Stomach (tissue), 9 donors: ENCODE results near the gene PDPK1. TPM values are rescaled to one million over a fixed set of nuclear protein-coding genes. Genes with fewer than 3 reads are reported as not detected.
"Not testable (repeated sequence)": the region's sequence is repeated elsewhere in the genome, so short reads cannot be mapped to it uniquely, and the experiment has no call there.

Source experiments
- DNase-seq, 2 donors: peaks; one replicate each; pipeline versions ENCODE4 v3.0.0 to v3.0.0-alpha.2; 2013 to 2019
- H3K27ac ChIP-seq, 5 donors: fragments of 200-600 bp in 4 of 5; sonication (generic) in 4 of 5; one replicate each; pipeline ENCODE4 v1.5.1; 2013 to 2019; ENCODE audit warnings: mild to moderate bottlenecking in 1 of 5, moderate library complexity in 1 of 5
- H3K27me3 ChIP-seq, 3 donors: fragments of 200-600 bp; sonication (generic); one replicate each; pipeline ENCODE4 v1.5.1; 2017 to 2019; ENCODE audit warnings: mixed run types in 1 of 3
- H3K36me3 ChIP-seq, 4 donors: fragments of 200-600 bp; sonication (generic); 1 replicate in 3 of 4; 2 replicates in 1 of 4; pipeline ENCODE4 v1.5.1; 2016 to 2019
- H3K4me1 ChIP-seq, 4 donors: fragments of 200-600 bp; sonication (generic); one replicate each; pipeline ENCODE4 v1.5.1; 2016 to 2019
- H3K4me3 ChIP-seq, 4 donors: fragments of 200-600 bp; sonication (generic) in 3 of 4; one replicate each; pipeline ENCODE4 v1.5.1; 2016 to 2019; ENCODE audit warnings: mild to moderate bottlenecking in 1 of 4
- H3K9me3 ChIP-seq, 4 donors: fragments of 200-600 bp; sonication (generic); one replicate each; pipeline ENCODE4 v1.5.1; 2016 to 2019
- EP300 ChIP-seq: sonication (generic); formaldehyde crosslinking; IDR thresholded peaks from one replicate; pipeline ENCODE4 v1.6.1; 2017; ENCODE audit warnings: antibody characterized with exemption
- POLR2A ChIP-seq, 4 donors: fragments of 450-650 bp; IDR thresholded peaks; one replicate each; pipeline ENCODE4 v1.6.1; 2016; ENCODE audit warnings: antibody characterized with exemption in 4 of 4, control low read depth in 2 of 4, mild to moderate bottlenecking in 1 of 4, moderate library complexity in 1 of 4
- POLR2AphosphoS5 ChIP-seq, 3 donors: sonication (generic); formaldehyde crosslinking; IDR thresholded peaks; one replicate each; pipeline ENCODE4 v1.6.1; 2016; ENCODE audit warnings: antibody characterized with exemption in 3 of 3
- WGBS, 5 donors: extraction: QIAGEN DNeasy Blood & Tissue Kit in 3 of 5; methylation state at CpG; one replicate each; pipeline versions ENCODE4 v1.1.5 to v1.1.7; 2013 to 2018; 5-methylcytosine and 5-hydroxymethylcytosine counted together
- intact Hi-C: fragments of 100-400 bp; cut with DNase I; formaldehyde crosslinking; loops from one replicate; pipeline ENCODE4 v1.15.1; 2023; ENCODE audit warnings: low total_unique reads
- polyA plus RNA-seq, 3 donors: library from polyadenylated mRNA; stranded (reverse); fragments of 200-250 nt; gene quantifications; one replicate each; pipeline ENCODE4 v1.2.3, GENCODE V29; 2013
- total RNA-seq, 5 donors: library from RNA; depleted of rRNA; stranded (reverse); fragments of >200 nt; gene quantifications; one replicate each; pipeline versions ENCODE4 v1.1.0 to v1.2.3, GENCODE V29; 2014 to 2016
- TF ChIP-seq, protein P1 (sequence below), 7 experiments: fragments of 450-650 bp in 4 of 7; fragments of 200-600 bp in 3 of 7; sonication (generic) in 3 of 7; IDR thresholded peaks; one replicate each; pipeline ENCODE4 v1.5.1; 2016 to 2019; ENCODE audit warnings: antibody characterized with exemption in 7 of 7, control low read depth in 2 of 7, mild to moderate bottlenecking in 1 of 7
- donor health status: healthy with polysubstance abuse.
- donor health status: Bipolar disorder and iron deficiency.
- donor health status: healthy.

Gene PDPK1
- total and polyA plus RNA-seq, 8 donors = 7.0 to 86.9 (median 23.6) TPM

DNA sequence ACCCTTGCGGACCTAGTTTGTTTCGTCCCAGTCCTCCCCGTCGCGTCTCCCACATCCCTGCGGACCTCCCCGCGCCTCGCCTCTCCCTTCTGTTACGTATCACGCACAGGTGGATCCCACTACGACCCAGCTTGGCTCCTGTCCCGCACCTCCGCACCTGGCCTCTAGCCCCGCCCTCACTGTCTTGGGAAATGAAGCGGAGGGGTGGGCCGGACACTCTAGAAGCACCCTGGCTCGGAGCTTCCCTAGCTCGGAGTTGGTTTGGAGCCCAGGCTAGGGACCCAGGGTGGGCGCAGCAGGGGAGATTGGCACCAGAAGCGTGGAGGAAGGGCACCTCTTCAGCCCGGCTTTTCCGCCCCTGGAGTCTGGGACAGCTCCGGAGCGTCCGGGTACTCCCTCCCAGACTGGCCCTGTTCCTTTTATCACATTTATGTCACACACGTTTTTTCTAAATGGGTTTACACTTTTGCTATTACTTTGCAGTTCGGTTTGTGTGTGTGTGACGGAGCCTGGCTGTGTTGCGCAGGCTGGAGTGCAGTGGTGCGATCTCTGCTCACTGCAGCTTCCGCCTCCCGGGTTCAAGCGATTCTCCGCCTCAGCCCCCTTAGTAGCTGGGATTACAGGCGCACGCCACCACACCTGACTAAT, 5.2 kb upstream of the PDPK1 start:
- intact Hi-C loops = loop anchor here (10.0 kb wide), 1 partner anchor 62 kb away; no protein-coding TSS in a partner anchor
- Histone ChIP-seq H3K27me3 (no peaks in the 10 kb centered on the region), H3K27ac (peak overlapping the region; percentile 90 to 99 (median 97)), H3K36me3 (peaks cover 15 to 32% (median 24%) of the 10 kb centered on the region in 4 donors), H3K4me3 (peak overlapping the region; percentile 56 to 73 (median 66)), H3K9me3 (no peaks in the 10 kb centered on the region), H3K4me1 (peaks cover 20 to 38% (median 26%) of the 10 kb centered on the region in 4 donors)
- peak; percentile 88 to 92 for DNase-seq
- TF ChIP-seq POLR2AphosphoS5 (IDR thresholded peaks at IDR 0.05) (peak; percentile 19 to 44 (median 36)), POLR2A (IDR thresholded peaks at IDR 0.05) (no peak)
- WGBS, 5 donors = 1 to 3% (median 1%) methylated on average over 34 to 37 of the region's 37 CpGs

DNA sequence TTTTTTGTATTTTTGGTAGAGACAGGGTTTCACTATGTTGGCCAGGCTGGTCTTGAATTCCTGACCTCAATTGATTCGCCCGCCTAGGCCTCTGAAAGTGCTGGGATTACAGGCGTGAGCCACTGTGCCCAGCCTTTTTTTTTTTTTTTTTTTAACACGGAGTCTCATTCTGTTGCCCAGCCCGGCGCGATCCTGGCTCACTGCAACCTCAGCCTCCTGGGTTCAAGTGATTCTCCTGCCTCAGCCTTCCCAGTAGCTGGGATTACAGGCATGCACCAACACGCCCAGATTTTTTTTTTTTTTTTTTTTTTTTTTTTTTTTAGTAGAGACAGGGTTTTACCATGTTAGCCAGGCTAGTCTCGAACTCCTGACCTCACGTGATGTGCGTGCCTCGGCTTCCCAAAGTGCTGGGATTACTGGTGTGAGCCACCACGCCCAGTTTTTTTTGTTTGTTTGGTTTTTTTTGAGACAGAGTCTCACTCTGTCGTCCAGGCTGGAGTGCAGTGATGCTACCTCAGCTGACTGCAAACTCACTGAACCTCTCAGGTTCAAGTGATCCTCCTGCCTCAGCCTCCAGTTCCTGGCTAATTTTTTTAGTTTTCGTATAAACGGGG, 4.6 kb upstream of the PDPK1 start:
- Histone ChIP-seq H3K4me1 (peaks cover 20 to 38% (median 26%) of the 10 kb centered on the region in 4 donors), H3K4me3 (peak overlapping the region; percentile 56 to 73 (median 66)), H3K36me3 (peaks cover 9 to 26% (median 17%) of the 10 kb centered on the region in 4 donors), H3K27ac (peak overlapping the region; percentile 90 to 99 (median 97))
- DNase-seq = peak in 1 of 2 donors; percentile 17
- not testable (repeated sequence) for H3K9me3 ChIP-seq, H3K27me3 ChIP-seq
- 22 to 34% (median 26%) methylated on average over 14 to 16 of the region's 16 CpGs for WGBS, 5 donors
- intact Hi-C loops = loop anchor here (10.0 kb wide), 1 partner anchor 62 kb away; no protein-coding TSS in a partner anchor

- no peak for DNase-seq
- WGBS, 5 donors = 83 to 90% (median 88%) methylated on average over 11 of the region's 11 CpGs
- H3K9me3 ChIP-seq = no peaks in the 10 kb centered on the region
- no peaks in the 10 kb centered on the region for H3K27me3 ChIP-seq
- H3K27ac ChIP-seq = peak overlapping the region in 2 of 5 donors; percentile 89 to 97
- intact Hi-C loops = loop anchor here (10.0 kb wide), 1 partner anchor 61 kb away; no protein-coding TSS in a partner anchor
- H3K36me3 ChIP-seq = peaks cover 2 to 19% (median 11%) of the 10 kb centered on the region in 4 donors
- TF ChIP-seq EP300 (no peak), POLR2A (IDR thresholded peaks at IDR 0.05) (no peak), POLR2AphosphoS5 (IDR thresholded peaks at IDR 0.05) (no peak)
- TF ChIP-seq, protein P1, sequence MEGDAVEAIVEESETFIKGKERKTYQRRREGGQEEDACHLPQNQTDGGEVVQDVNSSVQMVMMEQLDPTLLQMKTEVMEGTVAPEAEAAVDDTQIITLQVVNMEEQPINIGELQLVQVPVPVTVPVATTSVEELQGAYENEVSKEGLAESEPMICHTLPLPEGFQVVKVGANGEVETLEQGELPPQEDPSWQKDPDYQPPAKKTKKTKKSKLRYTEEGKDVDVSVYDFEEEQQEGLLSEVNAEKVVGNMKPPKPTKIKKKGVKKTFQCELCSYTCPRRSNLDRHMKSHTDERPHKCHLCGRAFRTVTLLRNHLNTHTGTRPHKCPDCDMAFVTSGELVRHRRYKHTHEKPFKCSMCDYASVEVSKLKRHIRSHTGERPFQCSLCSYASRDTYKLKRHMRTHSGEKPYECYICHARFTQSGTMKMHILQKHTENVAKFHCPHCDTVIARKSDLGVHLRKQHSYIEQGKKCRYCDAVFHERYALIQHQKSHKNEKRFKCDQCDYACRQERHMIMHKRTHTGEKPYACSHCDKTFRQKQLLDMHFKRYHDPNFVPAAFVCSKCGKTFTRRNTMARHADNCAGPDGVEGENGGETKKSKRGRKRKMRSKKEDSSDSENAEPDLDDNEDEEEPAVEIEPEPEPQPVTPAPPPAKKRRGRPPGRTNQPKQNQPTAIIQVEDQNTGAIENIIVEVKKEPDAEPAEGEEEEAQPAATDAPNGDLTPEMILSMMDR (IDR thresholded peaks at IDR 0.05) = no peak
- H3K4me3 ChIP-seq = no peak overlapping the region
- peaks cover 24 to 43% (median 30%) of the 10 kb centered on the region in 4 donors for H3K4me1 ChIP-seq
Observed at GRCh38 chr16:2533912-2534311, 3.9 kb upstream of the PDPK1 start.

- peak overlapping the region in 2 of 5 donors; percentile 89 to 97 for H3K27ac ChIP-seq
Observed at GRCh38 chr16:2534335-2534734, 3.5 kb upstream of the PDPK1 start.

DNA sequence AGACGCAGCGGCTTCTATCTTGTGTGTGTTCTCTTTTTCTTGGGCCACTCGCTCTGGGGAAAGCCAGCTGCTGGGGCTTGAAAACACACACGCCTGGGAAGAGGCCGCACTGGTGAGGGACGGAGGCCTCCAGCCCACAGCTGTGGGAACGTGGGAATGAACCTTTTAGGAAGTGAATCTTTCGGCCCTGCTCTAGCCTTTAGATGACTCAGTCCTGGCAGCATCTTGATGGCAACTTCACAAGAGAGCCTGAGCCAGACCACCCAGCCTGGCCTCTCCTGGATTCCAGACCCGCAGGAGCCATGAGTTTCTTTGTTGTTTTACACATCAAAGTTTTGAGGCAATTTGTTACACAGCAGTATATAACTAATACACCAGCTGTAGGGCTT, 2.2 kb upstream of the PDPK1 start:
- H3K27ac ChIP-seq = peak overlapping the region; percentile 18 to 97 (median 89)

More at GRCh38 chr16:2534335-2534734, 3.5 kb upstream of the PDPK1 start:
- peaks cover 28 to 48% (median 34%) of the 10 kb centered on the region in 4 donors for H3K4me1 ChIP-seq
- H3K36me3 ChIP-seq = peaks cover 0 to 15% (median 7%) of the 10 kb centered on the region in 4 donors
- H3K4me3 ChIP-seq, H3K27me3 ChIP-seq, H3K9me3 ChIP-seq, DNase-seq: not testable (repeated sequence)
- WGBS, 5 donors = 77 to 94% (median 83%) methylated on average over 5 of the region's 5 CpGs
- intact Hi-C loops = loop anchor here (10.0 kb wide), 1 partner anchor 60 kb away; no protein-coding TSS in a partner anchor

GRCh38 chr16:2539192-2539844, 1.5 kb downstream of the PDPK1 start:
- WGBS, 5 donors = 75 to 81% (median 77%) methylated on average over 24 of the region's 24 CpGs
- Histone ChIP-seq H3K4me1 (peaks cover 35 to 57% (median 48%) of the 10 kb centered on the region in 4 donors), H3K4me3 (peak overlapping the region; percentile 62 to 75 (median 64)), H3K27ac (peak overlapping the region in 1 of 5 donors; percentile 17)
- not testable (repeated sequence) for H3K27me3 ChIP-seq, H3K9me3 ChIP-seq, DNase-seq, H3K36me3 ChIP-seq
- intact Hi-C loops = loop anchor here (10.0 kb wide), 1 partner anchor 55 kb away; no protein-coding TSS in a partner anchor

More for the DNA sequence above, 2.2 kb upstream of the PDPK1 start:
- 51 to 82% (median 77%) methylated on average over 9 of the region's 9 CpGs for WGBS, 5 donors
- Histone ChIP-seq H3K36me3 (peaks cover 0 to 7% (median 0%) of the 10 kb centered on the region in 4 donors), H3K4me3 (no peak overlapping the region), H3K27me3 (no peaks in the 10 kb centered on the region), H3K9me3 (no peaks in the 10 kb centered on the region), H3K4me1 (peaks cover 41 to 56% (median 46%) of the 10 kb centered on the region in 4 donors)
- no peak for TF ChIP-seq EP300
- TF ChIP-seq, protein P1 (IDR thresholded peaks at IDR 0.05) = no peak
- TF ChIP-seq POLR2A (IDR thresholded peaks at IDR 0.05) = no peak
- TF ChIP-seq POLR2AphosphoS5 (IDR thresholded peaks at IDR 0.05) = no peak
- peak in 1 of 2 donors; percentile 36 for DNase-seq
- intact Hi-C loops = loop anchor here (10.0 kb wide), 1 partner anchor 59 kb away; no protein-coding TSS in a partner anchor
